ENCODE measurements around the gene FCHSD1. TPM values are rescaled to one million over a fixed set of nuclear protein-coding genes. Genes with fewer than 3 reads are reported as not detected.

The FCHSD1 gene
- total RNA-seq, 1 donor from 2014 or later = 8.7 TPM

DNA sequence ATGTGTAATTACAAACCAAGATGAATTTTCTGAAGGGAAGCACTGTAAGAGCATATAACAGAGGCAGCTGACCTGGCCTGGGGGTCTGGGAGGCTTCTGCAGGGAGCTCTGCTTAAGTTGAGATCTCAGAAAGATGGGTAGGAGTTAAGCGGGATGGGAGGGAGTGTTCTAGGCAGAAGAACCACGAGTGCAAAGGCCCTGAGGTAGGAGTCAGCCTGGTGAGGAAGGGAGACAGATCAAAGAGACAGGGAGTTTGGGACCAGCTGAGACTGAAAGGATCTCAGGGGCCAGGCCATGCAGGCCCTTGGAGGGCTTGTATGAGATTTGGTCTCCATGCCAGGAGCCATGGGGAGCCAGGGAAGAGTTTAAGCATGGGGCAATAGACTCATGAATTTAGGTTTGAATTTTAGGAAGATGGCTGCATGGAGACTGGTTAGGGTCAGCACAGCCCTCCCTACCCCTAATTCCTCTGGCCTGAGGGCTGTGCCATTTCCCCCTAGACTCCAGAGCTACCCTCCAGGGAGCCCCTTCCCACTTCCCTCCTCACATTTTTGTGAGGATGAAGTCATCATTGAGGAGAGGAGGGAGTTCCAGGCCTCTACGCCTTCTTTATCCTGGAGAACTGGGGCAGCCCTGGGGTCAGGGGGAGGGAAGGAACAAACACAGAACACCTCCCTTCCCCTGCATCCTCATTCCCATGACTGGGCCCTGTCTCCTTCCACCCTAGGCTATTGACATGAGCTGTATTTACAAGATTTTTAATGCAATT is 35.6 kb upstream of the FCHSD1 start:
- no peaks in the 10 kb centered on the region for H3K9me3 Mint-ChIP-seq
- H3K9me3 ChIP-seq (ENCODE audit: low read depth) = no peaks in the 10 kb centered on the region
- peak overlapping the region; percentile 25 for H3K27ac Mint-ChIP-seq
- H3K27ac ChIP-seq = no peak overlapping the region
- peaks cover 14% of the 10 kb centered on the region for H3K27me3 ChIP-seq
- peaks cover 24% of the 10 kb centered on the region for H3F3A ChIP-seq (ENCODE audit: low read depth)
- H3K4me1 Mint-ChIP-seq = peaks cover 29% of the 10 kb centered on the region
- no peaks in the 10 kb centered on the region for H3K36me3 ChIP-seq
- TF ChIP-seq EZH2phosphoT487 (IDR thresholded peaks at IDR 0.05) (no peak), CTCF (IDR thresholded peaks at IDR 0.05) (no peak), EZH2 (IDR thresholded peaks at IDR 0.05) (no peak)
- H3K27me3 Mint-ChIP-seq (ENCODE audit: insufficient read depth, low read depth) = peaks cover 8% of the 10 kb centered on the region
- no peak overlapping the region for H2AFZ ChIP-seq (replicated peaks)
- H4K20me1 ChIP-seq (ENCODE audit: low read depth) = no peaks in the 10 kb centered on the region
- H3K4me3 Mint-ChIP-seq = no peak overlapping the region
- H3K4me2 ChIP-seq = no peak overlapping the region
- H3K4me3 ChIP-seq = no peak overlapping the region
- H3K9ac ChIP-seq = no peak overlapping the region
- peaks cover 29% of the 10 kb centered on the region for H3K4me1 ChIP-seq
- no peaks in the 10 kb centered on the region for H3K79me2 ChIP-seq (ENCODE audit: low read depth)
- peak; percentile 13 for DNase-seq (ENCODE audit: low spot score)
- no peaks in the 10 kb centered on the region for H3K36me3 Mint-ChIP-seq

- Histone ChIP-seq H3K4me3 (no peak overlapping the region), H3K4me2 (no peak overlapping the region), H2AFZ (replicated peaks) (no peak overlapping the region), H3F3A (ENCODE audit: low read depth) (peaks cover 35% of the 10 kb centered on the region), H3K9me3 (ENCODE audit: low read depth) (no peaks in the 10 kb centered on the region), H3K9ac (no peak overlapping the region), H3K36me3 (no peaks in the 10 kb centered on the region), H3K4me1 (peaks cover 38% of the 10 kb centered on the region), H3K27me3 (peaks cover 3% of the 10 kb centered on the region), H3K79me2 (ENCODE audit: low read depth) (no peaks in the 10 kb centered on the region), H3K27ac (no peak overlapping the region), H4K20me1 (ENCODE audit: low read depth) (no peaks in the 10 kb centered on the region)
- Mint-ChIP-seq H3K4me1 (peaks cover 40% of the 10 kb centered on the region), H3K27ac (no peak overlapping the region), H3K27me3 (ENCODE audit: insufficient read depth, low read depth) (peaks cover 5% of the 10 kb centered on the region), H3K36me3 (no peaks in the 10 kb centered on the region), H3K9me3 (no peaks in the 10 kb centered on the region), H3K4me3 (no peak overlapping the region)
- DNase-seq (ENCODE audit: low spot score) = no peak
- no peak for TF ChIP-seq CTCF (IDR thresholded peaks at IDR 0.05)
- no peak for TF ChIP-seq EZH2 (IDR thresholded peaks at IDR 0.05)
- TF ChIP-seq EZH2phosphoT487 (IDR thresholded peaks at IDR 0.05) = no peak
Observed at GRCh38 chr5:141685591-141685990, 34.4 kb upstream of the FCHSD1 start.

- no peak overlapping the region for H3K27ac ChIP-seq
- no peaks in the 10 kb centered on the region for H3K79me2 ChIP-seq (ENCODE audit: low read depth)
- H3K36me3 ChIP-seq = no peaks in the 10 kb centered on the region
- peak overlapping the region; percentile 25 for H3K27ac Mint-ChIP-seq
- H3K4me1 ChIP-seq = peaks cover 42% of the 10 kb centered on the region
- peak overlapping the region; percentile 4 for H3K4me3 Mint-ChIP-seq
- H3F3A ChIP-seq (ENCODE audit: low read depth) = peaks cover 37% of the 10 kb centered on the region
- peaks cover 5% of the 10 kb centered on the region for H3K36me3 Mint-ChIP-seq
- H4K20me1 ChIP-seq (ENCODE audit: low read depth) = no peaks in the 10 kb centered on the region
- H3K9me3 ChIP-seq (ENCODE audit: low read depth) = no peaks in the 10 kb centered on the region
- H3K27me3 ChIP-seq = no peaks in the 10 kb centered on the region
- no peak overlapping the region for H2AFZ ChIP-seq (replicated peaks)
- H3K27me3 Mint-ChIP-seq (ENCODE audit: insufficient read depth, low read depth) = peaks cover 2% of the 10 kb centered on the region
- no peak overlapping the region for H3K9ac ChIP-seq
- H3K4me3 ChIP-seq = no peak overlapping the region
- DNase-seq (ENCODE audit: low spot score) = peak; percentile 31
- H3K4me2 ChIP-seq = peak overlapping the region; percentile 52
- TF ChIP-seq EZH2 (IDR thresholded peaks at IDR 0.05) = no peak
- TF ChIP-seq EZH2phosphoT487 (IDR thresholded peaks at IDR 0.05) = no peak
- no peak for TF ChIP-seq CTCF (IDR thresholded peaks at IDR 0.05)
- H3K9me3 Mint-ChIP-seq = no peaks in the 10 kb centered on the region
- peaks cover 50% of the 10 kb centered on the region for H3K4me1 Mint-ChIP-seq
Observed at GRCh38 chr5:141683596-141684141, 32.5 kb upstream of the FCHSD1 start.
